Measurements from ENCODE around the gene MYH9.

MYH9 gene

DNA sequence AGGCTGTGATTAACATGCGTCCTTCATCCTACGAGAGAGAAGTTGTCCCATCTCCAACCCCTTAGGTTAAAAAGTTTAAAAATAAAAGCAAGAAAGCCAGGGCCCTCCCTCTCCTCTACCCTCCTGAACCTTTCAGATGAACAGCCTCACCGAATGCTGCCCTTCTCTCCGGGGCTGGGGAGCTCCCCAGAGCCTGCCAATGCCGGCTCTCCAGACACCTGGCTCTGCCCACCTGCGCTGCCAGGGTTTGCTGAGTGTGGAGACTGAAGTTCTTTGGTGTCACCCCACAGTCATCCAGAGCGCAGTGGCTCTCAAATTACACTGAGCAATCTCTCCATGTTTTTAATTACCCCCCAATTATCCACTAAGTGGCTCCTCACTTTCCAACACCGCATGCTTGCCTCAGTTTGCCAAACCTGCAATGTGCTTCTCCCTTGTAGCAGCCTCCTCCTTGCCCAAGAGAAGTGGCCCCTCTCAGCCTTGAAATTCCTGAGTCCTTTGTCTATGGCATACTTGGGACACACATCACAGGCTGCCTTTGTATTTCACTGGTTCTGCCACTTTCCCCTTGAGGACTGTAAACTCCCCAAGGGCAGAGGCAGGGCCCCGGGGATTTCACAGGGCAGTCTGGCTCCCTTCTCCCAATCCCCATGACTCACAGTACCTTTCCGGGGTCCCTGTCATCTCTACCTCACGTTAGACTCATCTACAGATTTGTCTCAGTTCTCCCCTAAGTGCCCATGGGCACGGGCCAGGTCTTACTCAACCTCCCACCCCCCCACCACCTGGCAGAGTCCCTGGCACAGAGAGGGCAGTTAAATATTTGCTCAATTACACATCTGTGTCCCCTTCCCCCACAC, 2.0 kb downstream of the MYH9 start:
- peak; percentile 61 for DNase-seq

DNA sequence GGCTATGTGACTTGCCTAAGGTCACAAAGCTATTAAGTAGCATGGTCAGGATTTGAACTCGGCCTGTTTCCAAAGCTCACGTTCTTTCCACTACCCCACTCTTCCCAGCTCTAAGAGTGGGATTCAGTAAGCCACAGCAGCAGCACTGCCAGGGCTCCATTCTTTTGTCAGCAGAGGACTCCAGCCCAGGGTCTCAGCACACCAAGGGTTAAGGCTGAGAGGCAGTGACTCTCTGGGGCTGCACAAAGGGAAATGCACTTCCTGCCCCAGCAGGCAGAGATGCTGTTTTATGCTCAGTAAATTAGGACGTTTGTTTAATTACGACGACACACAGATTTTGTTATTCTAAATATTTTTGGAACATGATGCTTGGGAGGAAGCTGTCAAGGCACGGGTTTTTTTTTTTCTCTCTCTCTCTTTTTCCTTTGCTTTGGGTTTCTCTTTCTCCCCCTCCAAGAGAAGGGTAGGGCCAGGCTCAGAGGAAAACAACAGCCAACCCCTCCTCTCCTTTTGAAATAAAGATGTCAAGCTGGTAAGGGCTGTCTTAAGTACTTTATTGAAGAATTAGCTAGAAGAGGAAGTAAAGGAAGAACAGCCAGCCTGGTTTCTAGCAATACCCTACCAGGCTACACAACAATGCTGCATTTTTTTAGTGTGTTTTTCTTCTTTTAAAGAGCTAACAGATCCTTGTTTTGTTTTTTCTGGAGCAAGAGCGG, 2.8 kb downstream of the MYH9 start:
- peak; percentile 73 for DNase-seq

- peak; percentile 74 for DNase-seq
These were observed 4.6 kb downstream of the MYH9 start for GRCh38 chr22:36383110-36383581.

GRCh38 chr22:36381513-36382128, 6.1 kb downstream of the MYH9 start:
- no peak for DNase-seq

DNA sequence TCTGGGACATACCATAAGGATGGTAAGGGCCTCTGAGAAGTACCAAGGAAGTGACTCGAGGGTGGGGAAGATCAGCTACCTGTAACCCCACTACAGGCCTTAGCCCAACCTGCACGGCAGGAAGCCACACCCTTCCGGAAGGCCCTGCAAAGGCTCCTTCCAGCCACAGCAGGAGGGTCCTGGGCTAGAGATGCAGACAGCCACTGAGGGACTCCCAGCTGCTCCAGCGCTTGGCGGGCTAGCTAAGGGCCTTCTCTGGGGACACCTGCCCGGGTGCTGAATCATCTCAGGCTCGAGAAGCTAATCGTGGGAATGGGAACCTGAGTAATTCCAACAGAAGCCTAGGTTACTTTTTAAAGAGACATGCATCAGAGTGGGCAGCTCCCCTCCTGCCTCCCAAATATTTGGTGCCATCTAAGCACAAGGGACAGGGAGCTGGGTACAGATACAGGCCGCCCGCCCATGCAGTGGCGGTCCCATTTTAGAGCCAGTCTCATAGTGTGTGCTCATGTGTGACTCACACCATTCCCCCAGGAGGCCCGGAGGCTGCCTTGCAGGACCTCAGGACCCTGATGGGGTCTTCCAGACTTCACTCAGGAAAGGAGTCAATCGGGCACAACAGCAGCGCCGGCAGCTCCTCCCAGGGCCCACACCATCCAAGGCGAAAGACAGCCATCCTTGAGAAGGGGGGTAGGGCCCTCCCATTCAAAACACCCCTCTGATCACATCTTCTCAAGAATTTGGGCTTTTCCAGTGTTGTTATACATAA, 8.0 kb downstream of the MYH9 start:
- DNase-seq, result peak; percentile 77

GRCh38 chr22:36378869-36379217, 8.9 kb downstream of the MYH9 start:
- DNase-seq, result no peak

DNA sequence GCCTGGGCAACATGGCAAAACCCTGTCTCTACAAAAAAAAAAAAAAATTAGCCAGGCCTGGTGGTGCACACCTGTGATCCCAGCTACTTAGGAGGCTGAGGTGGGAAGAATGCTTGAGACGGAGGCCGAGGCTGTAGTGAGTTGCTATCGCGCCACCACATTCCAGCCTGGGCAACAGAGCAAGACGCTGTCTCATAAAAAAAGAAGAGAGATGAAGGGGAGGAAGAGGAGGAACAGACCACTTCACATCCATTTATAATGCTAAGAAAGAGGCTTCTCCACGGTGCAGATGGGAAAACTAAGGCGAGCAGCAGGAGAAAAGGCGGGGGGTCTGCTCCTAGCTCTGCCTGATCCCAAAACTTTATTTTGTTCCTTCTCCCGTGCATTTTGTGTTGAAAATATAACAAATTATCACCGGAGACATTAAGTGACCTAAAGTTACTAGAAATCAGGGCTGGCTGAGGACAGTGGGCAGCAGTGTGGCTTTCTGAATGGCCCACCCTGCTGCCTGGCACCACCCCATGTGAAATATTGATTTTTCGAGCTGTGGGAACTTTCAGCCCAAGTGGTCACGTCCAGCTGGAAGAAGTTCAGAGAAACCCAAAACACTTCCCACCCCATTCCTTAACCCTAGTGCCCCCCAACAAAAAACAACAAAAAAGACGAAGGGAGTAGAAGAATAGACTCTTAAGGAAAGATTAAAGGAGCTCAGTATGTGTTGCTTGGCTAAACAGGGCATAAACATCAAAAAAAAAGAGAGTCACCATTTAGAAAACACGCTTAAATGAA, 9.5 kb downstream of the MYH9 start:
- no peak for DNase-seq

GRCh38 chr22:36377022-36377631, 10.6 kb downstream of the MYH9 start:
- DNase-seq, result peak; percentile 84

DNA sequence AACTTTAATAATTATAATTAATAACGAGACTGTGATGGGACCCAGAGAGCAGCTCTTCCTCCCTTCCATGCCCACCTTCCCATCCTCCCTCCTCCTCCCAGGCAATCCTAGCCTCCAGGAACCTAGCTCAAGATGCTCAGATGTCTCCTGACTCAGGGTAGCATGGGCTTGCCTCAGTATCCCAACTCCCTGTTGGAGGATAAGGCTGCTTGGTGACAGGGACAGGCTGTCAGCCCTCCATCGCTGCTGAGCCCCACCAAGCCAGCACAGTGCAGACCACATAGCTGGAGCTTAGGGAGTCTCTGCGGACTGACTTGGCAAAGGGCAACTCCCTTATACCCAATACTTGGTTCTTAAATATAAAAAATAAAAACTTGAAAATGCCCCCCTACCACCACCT, 11.5 kb downstream of the MYH9 start:
- DNase-seq, result no peak

DNA sequence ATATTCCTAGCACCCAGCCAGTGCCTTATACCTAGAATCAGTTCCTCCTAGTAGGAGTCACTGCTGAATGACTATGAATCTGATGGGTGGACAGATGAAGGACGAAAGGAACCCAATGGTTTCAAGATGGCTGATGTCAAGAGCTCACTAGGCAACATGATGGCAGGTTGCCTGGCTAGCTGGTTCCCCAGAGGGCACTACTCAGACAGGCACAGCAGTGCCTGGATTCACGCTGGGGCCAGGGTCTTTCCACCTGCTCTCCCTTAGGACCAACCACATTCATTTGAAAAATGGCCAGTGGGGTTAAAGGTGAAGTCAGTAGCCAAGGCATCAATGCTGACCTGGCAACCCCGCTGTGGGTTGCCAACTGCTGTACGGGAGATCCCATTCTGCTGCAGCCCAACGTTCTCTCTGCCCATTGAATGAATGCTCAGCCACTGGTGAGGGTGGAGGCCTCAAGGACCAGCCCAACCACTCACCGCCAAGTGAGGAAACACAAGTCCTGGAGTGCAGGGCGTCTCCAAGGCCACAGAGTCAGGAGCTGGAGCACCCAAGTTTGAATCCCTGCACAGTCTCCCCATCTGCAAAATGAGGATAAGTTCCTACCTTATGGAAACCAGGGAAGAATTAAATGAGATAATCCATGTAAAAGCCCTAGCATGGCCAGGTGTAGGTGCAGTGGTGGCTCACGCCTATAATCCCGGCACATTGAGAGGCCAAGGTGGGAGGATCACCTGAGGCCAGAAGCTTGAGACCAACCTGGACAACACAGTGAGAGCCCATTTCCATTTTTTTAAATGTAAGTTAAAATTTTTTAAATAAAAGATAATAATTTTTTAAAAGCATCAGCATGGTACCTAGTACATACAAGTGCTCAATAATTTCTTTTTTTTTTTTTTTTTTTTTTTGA, 12.4 kb downstream of the MYH9 start:
- DNase-seq, result no peak

DNA sequence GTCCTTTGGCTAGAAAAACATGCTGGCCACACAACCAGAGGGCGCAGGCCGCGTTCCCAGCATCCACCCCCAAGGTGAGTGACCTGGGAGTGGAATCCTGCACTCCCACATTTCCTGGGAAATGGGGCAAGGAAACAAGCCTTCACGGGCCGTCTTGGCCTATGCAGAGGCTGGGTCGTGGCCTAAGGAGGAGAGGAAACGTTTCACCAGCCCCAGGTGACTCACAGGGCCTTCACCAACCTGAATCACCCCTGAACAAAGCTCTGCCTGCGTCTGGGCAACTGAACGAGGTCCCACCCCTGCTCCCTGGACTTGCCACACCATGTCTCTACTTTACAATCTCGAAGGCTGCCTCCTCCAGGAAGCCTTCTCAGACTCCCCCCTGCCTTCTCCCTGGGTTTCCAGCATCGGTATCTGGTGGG, 13.2 kb downstream of the MYH9 start:
- no peak for DNase-seq

DNA sequence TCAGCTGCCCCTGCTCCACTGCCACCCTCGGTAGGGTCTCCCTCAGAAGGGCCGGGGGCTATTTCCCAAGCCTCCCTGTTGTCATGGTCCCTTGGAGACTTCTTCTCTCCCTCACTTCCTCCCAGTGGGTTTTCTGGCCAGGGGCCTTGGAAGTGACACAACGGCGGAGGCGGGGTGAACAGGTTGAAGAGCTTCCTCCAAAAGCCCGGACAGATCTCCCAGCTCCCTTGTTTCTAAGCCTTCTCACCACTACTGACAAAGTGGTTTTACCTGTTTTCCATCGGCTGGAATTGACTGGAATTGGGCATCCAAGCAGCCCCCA, 14.5 kb downstream of the MYH9 start:
- no peak for DNase-seq

DNA sequence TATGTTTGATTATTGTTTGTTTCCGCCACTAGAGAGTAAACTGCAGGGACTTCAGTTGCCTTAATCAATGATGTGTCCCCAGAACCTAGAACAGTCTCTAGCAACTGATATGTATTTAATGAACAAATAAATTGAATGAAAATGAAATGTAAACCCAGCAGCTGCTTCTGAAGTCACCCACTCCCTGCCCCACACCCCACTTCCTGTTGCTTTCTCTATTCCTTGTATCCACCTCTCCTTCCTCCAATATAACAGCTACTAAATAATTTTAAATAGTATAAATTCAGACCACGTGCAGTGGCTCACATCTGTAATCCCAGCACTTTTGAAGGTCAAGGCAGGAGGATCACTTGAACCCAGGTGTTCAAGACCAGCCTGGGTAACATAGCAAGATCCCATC, 15.8 kb downstream of the MYH9 start:
- no peak for DNase-seq

GRCh38 chr22:36369922-36370791, 17.6 kb downstream of the MYH9 start:
- DNase-seq, result no peak

DNA sequence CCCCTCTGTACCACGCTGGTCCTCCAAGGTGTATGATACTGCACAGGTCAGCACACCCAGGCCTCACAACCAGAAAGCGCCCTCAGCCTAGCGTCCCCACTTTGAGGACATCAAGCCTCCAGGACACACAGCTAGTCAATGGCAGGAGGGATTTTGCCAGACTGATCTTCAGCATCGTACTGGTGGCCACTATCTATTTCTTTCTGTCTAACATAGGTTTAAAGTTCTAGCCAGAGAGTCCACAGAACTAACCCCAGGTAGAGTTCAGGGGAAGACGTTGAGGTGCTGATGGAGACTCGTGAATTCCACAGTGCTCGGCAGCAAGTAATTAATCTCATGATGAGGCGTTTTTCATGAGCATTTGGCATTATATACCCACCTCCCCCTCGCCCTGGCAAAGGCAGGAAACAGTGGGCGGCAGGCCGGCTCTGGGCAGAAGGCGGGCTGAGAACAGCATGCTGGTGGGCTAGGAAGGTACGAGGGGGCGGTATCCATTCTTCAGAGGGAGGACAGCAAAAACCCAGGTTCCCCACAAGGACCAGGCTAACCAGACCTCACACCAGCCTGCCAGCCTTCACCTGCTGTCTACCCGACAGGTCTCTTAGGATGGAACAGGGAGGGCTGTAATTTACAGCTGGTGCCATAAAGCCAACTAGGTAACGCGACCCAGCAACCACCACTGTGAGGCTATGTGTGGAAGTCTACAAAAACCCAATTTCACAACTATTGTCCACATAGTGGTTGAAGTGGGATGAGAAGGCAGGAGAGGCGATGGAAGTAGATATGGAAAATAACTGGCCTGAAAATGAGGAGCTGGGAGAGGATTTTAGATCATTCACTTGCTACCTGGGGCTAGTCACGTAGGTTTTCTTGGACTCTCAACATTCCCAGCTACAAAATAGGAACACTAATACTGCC, 18.5 kb downstream of the MYH9 start:
- DNase-seq, result no peak

DNA sequence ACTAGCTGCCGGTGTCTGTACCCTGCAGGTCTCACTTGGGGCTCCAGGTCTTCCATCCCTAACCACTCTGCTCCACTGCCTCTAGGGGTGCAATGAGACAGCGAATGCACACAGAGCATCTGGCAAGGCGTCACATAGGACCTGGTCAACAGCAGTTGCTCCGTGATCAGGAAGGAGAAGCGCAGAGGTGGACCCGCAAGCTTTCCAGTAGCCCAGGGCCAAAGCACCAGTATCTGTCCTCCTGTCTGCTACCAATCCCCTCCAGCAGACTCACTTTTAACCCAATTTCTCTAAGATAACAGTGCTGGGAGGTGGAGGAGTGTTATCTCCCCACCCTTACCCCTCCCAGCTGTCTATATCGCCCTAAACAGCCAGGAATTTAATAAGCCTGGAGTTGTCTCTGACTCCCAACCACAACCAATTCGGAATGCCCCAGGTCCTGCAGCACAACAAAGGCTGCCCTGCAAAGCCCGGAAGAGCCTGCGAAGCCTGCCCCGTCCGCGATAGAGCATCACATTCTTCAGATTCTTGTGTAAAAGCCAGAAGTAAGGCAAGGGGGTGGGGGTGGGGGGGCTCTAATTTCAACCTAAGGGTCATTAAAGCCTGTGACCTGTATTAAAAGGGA, 19.3 kb downstream of the MYH9 start:
- DNase-seq, result no peak

DNA sequence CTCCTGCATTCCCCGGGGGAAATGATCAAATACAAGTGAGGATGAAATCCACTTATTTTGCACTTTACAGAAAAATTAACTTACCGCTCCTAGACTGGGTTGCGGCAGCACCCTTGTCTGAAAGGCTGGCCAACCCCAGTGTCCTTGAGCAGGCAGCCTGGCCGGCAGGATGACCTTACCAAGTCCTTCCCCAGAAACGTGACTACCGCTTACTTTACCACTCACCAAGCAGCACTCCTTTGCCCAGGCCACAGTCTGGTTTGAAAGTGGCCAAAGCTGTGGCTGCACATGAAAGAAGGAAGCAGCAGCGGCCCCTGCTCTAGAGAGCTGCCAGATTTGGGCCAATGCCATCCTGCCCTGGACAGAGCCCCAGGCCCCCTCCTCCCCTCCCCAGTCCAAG, 20.3 kb downstream of the MYH9 start:
- DNase-seq, result no peak

DNA sequence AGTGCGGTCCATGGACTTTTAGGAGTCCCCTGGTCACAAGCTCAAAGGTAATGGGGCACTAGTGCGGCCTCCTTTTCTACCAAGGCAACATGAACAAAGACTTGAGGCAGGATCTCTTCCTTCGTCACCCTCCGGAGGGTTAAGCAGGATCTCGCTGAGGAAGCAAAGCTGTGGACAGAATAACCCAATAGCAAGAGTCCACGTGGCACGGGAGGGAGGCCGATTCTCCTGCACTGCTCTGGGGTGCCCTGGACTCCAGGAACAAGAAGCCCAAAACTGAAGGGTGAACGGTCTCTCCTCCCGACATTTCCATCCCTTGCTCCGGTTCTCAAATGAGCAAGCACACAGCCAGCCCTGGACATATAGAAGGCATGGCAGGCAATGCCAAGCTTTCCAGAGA, 20.7 kb downstream of the MYH9 start:
- no peak for DNase-seq

Data from CD4-positive, alpha-beta T cell treated with Interleukin-12 subunit alpha and Interleukin-12 subunit beta, for 1 hour (primary cell).